GM19467 (cell line): ENCODE data around the gene PLA2G6.
"Not testable (repeated sequence)": the region's sequence is repeated elsewhere in the genome, so short reads cannot be mapped to it uniquely, and the experiment has no call there.

ENCODE experiments used
- ATAC-seq: cut with Tn5 transposase; IDR thresholded peaks from one replicate; pipeline ENCODE4 v1.9.1; 2021; ENCODE audit warnings: mild to moderate bottlenecking, moderate library complexity; ENCODE audit not compliant: unreplicated experiment

PLA2G6 gene

GRCh38 chr22:38086942-38087341 lies 94.7 kb downstream of the PLA2G6 start:
- no peak for ATAC-seq

- no peak for ATAC-seq
Observed at GRCh38 chr22:38086001-38086845, 95.4 kb downstream of the PLA2G6 start.

- ATAC-seq: no peak
Observed at GRCh38 chr22:38085501-38085900, 96.1 kb downstream of the PLA2G6 start.

GRCh38 chr22:38085056-38085455 lies 96.6 kb downstream of the PLA2G6 start:
- ATAC-seq: no peak

- ATAC-seq: no peak
Observed at GRCh38 chr22:38083931-38084631, 97.5 kb downstream of the PLA2G6 start, which contains the start of gene SLC16A8. Gene SLC16A8, minus strand, starts transcription at chr22:38084184. Its CDS starts 1,311 bp downstream, at chr22:38082873.

- no peak for ATAC-seq
Observed at GRCh38 chr22:38082986-38083710, 98.5 kb downstream of the PLA2G6 start.

- ATAC-seq: no peak
Observed at GRCh38 chr22:38081941-38082828, 99.4 kb downstream of the PLA2G6 start.

GRCh38 chr22:38081636-38081940 lies 100.0 kb downstream of the PLA2G6 start:
- no peak for ATAC-seq

- no peak for ATAC-seq
Observed at GRCh38 chr22:38080850-38081635, 100.6 kb downstream of the PLA2G6 start.

- ATAC-seq: no peak
Observed at GRCh38 chr22:38080474-38080849, 101.2 kb downstream of the PLA2G6 start.

- ATAC-seq: no peak
Observed at GRCh38 chr22:38079804-38080203, 101.8 kb downstream of the PLA2G6 start.

GRCh38 chr22:38079208-38079607 lies 102.4 kb downstream of the PLA2G6 start:
- not testable (repeated sequence) for ATAC-seq

- no peak for ATAC-seq
Observed at GRCh38 chr22:38078046-38078840, 103.4 kb downstream of the PLA2G6 start.

- no peak for ATAC-seq
Observed at GRCh38 chr22:38077595-38077994, 104.0 kb downstream of the PLA2G6 start.

- no peak for ATAC-seq
Observed at GRCh38 chr22:38077096-38077495, 104.5 kb downstream of the PLA2G6 start.

GRCh38 chr22:38075961-38076360 lies 105.7 kb downstream of the PLA2G6 start:
- no peak for ATAC-seq

GRCh38 chr22:38075105-38075825 lies 106.4 kb downstream of the PLA2G6 start:
- no peak for ATAC-seq
